Trophoblast cell (in vitro differentiated cells and primary cell): ENCODE results near the gene CD7.
A peak's percentile ranks its signal among the peaks of the same experiment; 100 is the strongest.

Experiments used
- DNase-seq, 2 donors: peaks; one replicate each; pipeline ENCODE4 v3.0.0-alpha.2; 2016
- H2AFZ ChIP-seq: 2 replicates; pipeline ENCODE4 v1.6.1; 2013; ENCODE audit warnings: low read length, moderate library complexity, mild to moderate bottlenecking; ENCODE audit not compliant: insufficient read depth, poor library complexity
- H2AK5ac ChIP-seq: 2 replicates; pipeline ENCODE4 v1.6.1; 2013; ENCODE audit warnings: mild to moderate bottlenecking, low read length
- H2BK120ac ChIP-seq: 2 replicates; pipeline ENCODE4 v1.6.1; 2013; ENCODE audit warnings: low read length, mild to moderate bottlenecking, moderate library complexity; ENCODE audit not compliant: insufficient read depth, poor library complexity
- H2BK12ac ChIP-seq: 2 replicates; pipeline ENCODE4 v1.6.1; 2013; ENCODE audit warnings: mild to moderate bottlenecking, low read length, moderate library complexity
- H2BK5ac ChIP-seq: 2 replicates; pipeline ENCODE4 v1.6.1; 2013; ENCODE audit warnings: low read length, low read depth, moderate library complexity, mild to moderate bottlenecking; ENCODE audit not compliant: poor library complexity
- H3K14ac ChIP-seq: 2 replicates; pipeline ENCODE4 v1.6.1; 2013; ENCODE audit warnings: mild to moderate bottlenecking, low read length
- H3K18ac ChIP-seq: 2 replicates; pipeline ENCODE4 v1.6.1; 2013; ENCODE audit warnings: mild to moderate bottlenecking, low read length
- H3K23ac ChIP-seq: 2 replicates; pipeline ENCODE4 v1.6.1; 2013; ENCODE audit warnings: low read length
- H3K27ac ChIP-seq: 2 replicates; pipeline ENCODE4 v1.5.1; 2013; ENCODE audit warnings: low read depth, mild to moderate bottlenecking, inconsistent platforms, low read length, moderate library complexity
- H3K27me3 ChIP-seq: 2 replicates; pipeline ENCODE4 v1.6.1; 2013; ENCODE audit warnings: inconsistent platforms, mild to moderate bottlenecking, low read length, moderate library complexity; ENCODE audit not compliant: insufficient read depth
- H3K36me3 ChIP-seq, 2 experiments: 1 replicate in 1 of 2; 2 replicates in 1 of 2; pipeline ENCODE4 v1.6.1; 2013; ENCODE audit warnings: low read length in 2 of 2, mild to moderate bottlenecking in 2 of 2, moderate library complexity in 1 of 2; ENCODE audit not compliant: insufficient read depth in 2 of 2, control insufficient read depth in 1 of 2
- H3K4ac ChIP-seq: 2 replicates; pipeline ENCODE4 v1.6.1; 2013; ENCODE audit warnings: low read depth, mild to moderate bottlenecking, low read length, moderate library complexity
- H3K4me1 ChIP-seq, 2 experiments: 1 replicate in 1 of 2; 2 replicates in 1 of 2; pipeline ENCODE4 v1.6.1; 2013; ENCODE audit warnings: low read length in 2 of 2, mild to moderate bottlenecking in 2 of 2, moderate library complexity in 1 of 2; ENCODE audit not compliant: insufficient read depth in 2 of 2, control insufficient read depth in 1 of 2
- H3K4me2 ChIP-seq: 2 replicates; pipeline ENCODE4 v1.6.1; 2013; ENCODE audit warnings: inconsistent platforms, mild to moderate bottlenecking, low read length, moderate library complexity
- H3K4me3 ChIP-seq: 2 replicates; pipeline ENCODE4 v1.5.1; 2013; ENCODE audit warnings: mild to moderate bottlenecking, low read depth, low read length, inconsistent platforms
- H3K79me1 ChIP-seq: one replicate; pipeline ENCODE4 v1.6.1; 2013; ENCODE audit warnings: low read length
- H3K79me2 ChIP-seq: 2 replicates; pipeline ENCODE4 v1.6.1; 2013; ENCODE audit warnings: low read length, mild to moderate bottlenecking; ENCODE audit not compliant: control insufficient read depth, insufficient read depth, poor library complexity
- H3K9ac ChIP-seq: 2 replicates; pipeline ENCODE4 v1.6.1; 2013; ENCODE audit warnings: mild to moderate bottlenecking, low read length
- H3K9me3 ChIP-seq: 2 replicates; pipeline ENCODE4 v1.6.1; 2013; ENCODE audit warnings: low read depth, mild to moderate bottlenecking, control low read depth, inconsistent platforms, low read length; ENCODE audit not compliant: insufficient read depth
- H4K12ac ChIP-seq: 2 replicates; pipeline ENCODE4 v1.6.1; 2013; ENCODE audit warnings: low read depth, mild to moderate bottlenecking, low read length, moderate library complexity
- H4K8ac ChIP-seq: 2 replicates; pipeline ENCODE4 v1.6.1; 2013; ENCODE audit warnings: low read depth, mild to moderate bottlenecking, low read length, moderate library complexity
- H4K91ac ChIP-seq: one replicate; pipeline ENCODE4 v1.6.1; 2013; ENCODE audit warnings: low read depth, mild to moderate bottlenecking, low read length, moderate library complexity
- WGBS: extraction: QIAGEN DNeasy Blood & Tissue Kit; methylation state at CpG from one replicate; pipeline ENCODE4 v1.1.7; 2013; ENCODE audit warnings: missing lambda C conversion rate; ENCODE audit not compliant: insufficient read length, insufficient coverage; ENCODE audit errors: extremely low coverage; 5-methylcytosine and 5-hydroxymethylcytosine counted together

CD7 gene

GRCh38 chr17:82275326-82275725 lies 42.1 kb downstream of the CD7 start:
- Histone ChIP-seq H4K8ac (no peak overlapping the region), H3K27ac (no peak overlapping the region), H3K79me2 (peaks cover 29% of the 10 kb centered on the region), H3K4me3 (no peak overlapping the region), H2AFZ (no peak overlapping the region), H3K14ac (no peak overlapping the region), H4K12ac (no peak overlapping the region), H3K23ac (no peak overlapping the region), H3K4ac (no peak overlapping the region), H2BK120ac (no peak overlapping the region), H3K9ac (no peak overlapping the region), H2BK5ac (no peak overlapping the region), H3K27me3 (no peaks in the 10 kb centered on the region), H3K4me2 (no peak overlapping the region), H3K18ac (no peak overlapping the region), H3K9me3 (peaks cover 2% of the 10 kb centered on the region), H3K36me3 (peaks cover 15% of the 10 kb centered on the region in 2 experiments), H2AK5ac (no peak overlapping the region), H3K4me1 (peaks cover 13 to 14% of the 10 kb centered on the region in 2 experiments), H4K91ac (no peak overlapping the region), H2BK12ac (no peak overlapping the region), H3K79me1 (peaks cover 11% of the 10 kb centered on the region)
- WGBS: no CpG with 5 or more reads among the region's 14 CpGs
- no peak for DNase-seq

- Histone ChIP-seq H3K79me1 (peaks cover 11% of the 10 kb centered on the region), H4K8ac (peak overlapping the region; percentile 80), H3K79me2 (peaks cover 38% of the 10 kb centered on the region), H3K36me3 (peaks cover 23 to 24% of the 10 kb centered on the region in 2 experiments), H3K4me3 (peak overlapping the region; percentile 16), H3K4me2 (peak overlapping the region; percentile 63), H2AFZ (peak overlapping the region; percentile 69), H4K91ac (no peak overlapping the region), H3K4ac (no peak overlapping the region), H4K12ac (no peak overlapping the region), H3K27ac (no peak overlapping the region), H3K9me3 (peaks cover 2% of the 10 kb centered on the region), H2BK5ac (no peak overlapping the region), H3K4me1 (peaks cover 15% of the 10 kb centered on the region in 2 experiments), H3K9ac (no peak overlapping the region), H3K14ac (peak overlapping the region; percentile 47), H2BK12ac (no peak overlapping the region), H2BK120ac (no peak overlapping the region), H3K23ac (no peak overlapping the region), H3K27me3 (no peaks in the 10 kb centered on the region), H2AK5ac (peak overlapping the region; percentile 83), H3K18ac (peak overlapping the region; percentile 25)
- DNase-seq: peak; percentile 43 to 74
- WGBS: no CpG with 5 or more reads among the region's 27 CpGs
These were observed 43.0 kb downstream of the CD7 start for GRCh38 chr17:82274134-82275020.

GRCh38 chr17:82273327-82274133 lies 43.9 kb downstream of the CD7 start, which contains the start of gene CSNK1D:
Gene CSNK1D, minus strand, starts transcription at chr17:82273700. Its CDS starts 319 bp downstream, at chr17:82273381.
- Histone ChIP-seq H3K18ac (peak within 1 kb of the TSS; percentile 95), H4K12ac (peak within 1 kb of the TSS; percentile 91), H3K36me3 (peaks cover 28 to 32% of the 10 kb centered on the region in 2 experiments), H3K79me1 (peaks cover 11% of the 10 kb centered on the region), H3K79me2 (peaks cover 42% of the 10 kb centered on the region), H3K23ac (no peak within 1 kb of the TSS), H4K91ac (peak within 1 kb of the TSS; percentile 99), H2BK120ac (peak within 1 kb of the TSS; percentile 65), H3K9me3 (peaks cover 2% of the 10 kb centered on the region), H3K4me1 (peaks cover 19% of the 10 kb centered on the region in 2 experiments), H3K27me3 (no peaks in the 10 kb centered on the region), H3K9ac (peak within 1 kb of the TSS; percentile 96), H2AK5ac (peak within 1 kb of the TSS; percentile 92), H3K4me3 (peak within 1 kb of the TSS; percentile 94), H3K4ac (peak within 1 kb of the TSS; percentile 100), H4K8ac (peak within 1 kb of the TSS; percentile 97), H2BK5ac (peak within 1 kb of the TSS; percentile 100), H3K4me2 (peak within 1 kb of the TSS; percentile 67), H3K14ac (peak within 1 kb of the TSS; percentile 89), H3K27ac (peak within 1 kb of the TSS; percentile 91), H2BK12ac (peak within 1 kb of the TSS; percentile 15), H2AFZ (peak within 1 kb of the TSS; percentile 96)
- DNase-seq: peak; percentile 77 to 91
- no CpG with 5 or more reads among the region's 80 CpGs for WGBS
